ENCODE measurements around the gene MAP7. TPM values are rescaled to one million over a fixed set of nuclear protein-coding genes. Genes with fewer than 3 reads are reported as not detected.
A peak's percentile ranks its signal among the peaks of the same experiment; 100 is the strongest.

The MAP7 gene
- total and polyA plus RNA-seq, 9 of the 15 experiments (the other 6 are each of a cell fraction or from before 2014, with no cell fraction given), result 0.76 to 7.7 (median 3.9) TPM

- TF ChIP-seq GTF2B (IDR thresholded peaks at IDR 0.05; ENCODE audit: extremely low read depth, insufficient read length) (no peak), PRMT5 (CRISPR knock-in tag; IDR thresholded peaks at IDR 0.05) (no peak), GATA2 (CRISPR knock-in tag; IDR thresholded peaks at IDR 0.05) (no peak), MCM3 (IDR thresholded peaks at IDR 0.05) (no peak), HLTF (IDR thresholded peaks at IDR 0.05) (no peak), HINFP (tag; conservative IDR thresholded peaks at IDR 0.05; ENCODE audit: low read depth) (no peak), PRPF4 (IDR thresholded peaks at IDR 0.05; ENCODE audit: insufficient read depth, low read depth, low read length, poor library complexity, severe bottlenecking) (no peak), CTCF (IDR thresholded peaks at IDR 0.05 in 2 of 3, conservative IDR thresholded peaks at IDR 0.05 in 1 of 3; ENCODE audit: insufficient read depth in 2 of 3, low read depth in 1 of 3, low read length in 3 of 3) (no peak), NR3C1 (CRISPR knock-in tag; IDR thresholded peaks at IDR 0.05) (no peak), E2F6 (IDR thresholded peaks at IDR 0.05; ENCODE audit: borderline replicate concordance in 1 of 2, extremely low read depth in 1 of 2, insufficient read depth in 1 of 2, insufficient read length in 1 of 2, low read depth in 1 of 2, low read length in 1 of 2, poor library complexity in 1 of 2, severe bottlenecking in 1 of 2) (no peak), CHAMP1 (IDR thresholded peaks at IDR 0.05) (no peak), SIX5 (IDR thresholded peaks at IDR 0.05; ENCODE audit: borderline replicate concordance in 1 of 2, insufficient read depth in 1 of 2, low read depth in 1 of 2, low read length in 2 of 2) (no peak), ZBTB26 (CRISPR knock-in tag; IDR thresholded peaks at IDR 0.05) (no peak), HNRNPH1 (optimal IDR thresholded peaks at IDR 0.05; ENCODE audit: low read depth, low read length) (no peak), EZH2 (IDR thresholded peaks at IDR 0.05; ENCODE audit: borderline replicate concordance, low read depth, low read length) (no peak), ZKSCAN8 (CRISPR knock-in tag; IDR thresholded peaks at IDR 0.05) (peak; percentile 89; the same call in 1 of the 2 replicates), CBX5 (IDR thresholded peaks at IDR 0.05; ENCODE audit: borderline replicate concordance, low read depth) (no peak)
These were observed 881 bp upstream of the MAP7 start (continued) for GRCh38 chr6:136551103-136551502.
